ENCODE results near the gene LCNL1. TPM values are rescaled to one million over a fixed set of nuclear protein-coding genes. Genes with fewer than 3 reads are reported as not detected.

Gene LCNL1
- total RNA-seq, 2 experiments from 2014 or later, result 0.10 TPM; not detected in 1

DNA sequence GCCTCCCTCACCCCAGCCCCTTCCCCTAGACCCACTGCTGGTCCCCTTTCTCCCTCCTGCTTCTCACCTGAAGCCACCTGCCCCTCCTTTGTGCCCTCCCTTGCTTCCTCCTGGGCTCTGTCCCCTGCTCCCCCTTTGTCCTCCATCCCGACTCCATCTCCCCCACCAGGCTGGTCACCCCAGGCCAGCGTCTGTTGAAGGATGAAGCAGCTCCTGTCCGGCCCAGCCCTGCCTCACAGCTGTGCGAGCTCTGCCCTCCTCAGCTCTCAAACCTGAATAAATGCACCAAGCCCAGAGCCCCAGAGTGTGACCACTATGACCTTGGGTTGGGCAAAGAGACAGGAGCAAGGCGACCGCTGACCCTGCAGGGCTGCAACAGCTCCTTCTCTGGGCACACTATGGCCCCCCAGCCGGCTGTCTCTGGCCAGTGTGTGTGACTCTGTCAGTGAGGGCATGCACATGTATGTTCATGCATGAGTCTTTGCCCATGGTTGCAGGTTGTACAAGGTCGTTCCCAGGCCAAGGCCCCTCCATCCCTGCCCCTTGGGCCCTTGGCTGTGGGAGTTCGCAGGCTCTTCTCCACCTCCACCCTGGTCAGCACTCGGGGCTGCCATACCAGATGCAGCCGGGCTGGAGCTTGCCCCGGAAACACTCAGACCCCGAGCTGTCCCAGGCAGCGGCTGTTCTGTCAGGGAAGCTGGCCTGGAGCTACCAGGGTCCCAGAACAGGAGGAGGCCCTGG is 27.4 kb upstream of the LCNL1 start:
- ChIA-PET CTCF (interaction anchor here (1.0 to 1.2 kb wide), 2 partner anchors 74 to 80 kb away, joined by 3 to 4 read pairs; no protein-coding TSS in a partner anchor), POLR2A (interaction anchor here (0.7 kb wide), 1 partner anchor 39 kb away, joined by 4 read pairs; no protein-coding TSS in a partner anchor)

DNA sequence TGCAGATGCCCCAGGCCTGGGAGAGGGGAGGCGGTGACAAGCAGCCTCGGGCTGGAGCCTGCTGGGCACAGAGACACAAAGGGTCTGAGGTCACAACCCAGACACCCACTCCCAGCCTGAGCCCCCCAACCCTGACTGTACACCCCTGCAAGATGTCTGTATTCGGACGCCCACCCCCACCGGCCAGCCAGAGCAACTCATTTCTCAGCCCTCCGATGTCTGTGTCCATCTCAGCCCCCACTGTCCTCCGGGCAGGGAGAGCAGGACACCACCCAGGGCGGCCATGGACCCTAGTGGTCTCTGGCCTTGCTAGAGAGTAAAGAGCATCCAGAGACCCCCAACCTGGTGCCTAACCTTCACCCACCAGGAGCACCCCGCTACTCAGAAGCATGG is 26.9 kb upstream of the LCNL1 start:
- ChIA-PET CTCF (no interaction called here), POLR2A (interaction anchor here (0.7 kb wide), 1 partner anchor 38 kb away, joined by 4 read pairs; no protein-coding TSS in a partner anchor)

DNA sequence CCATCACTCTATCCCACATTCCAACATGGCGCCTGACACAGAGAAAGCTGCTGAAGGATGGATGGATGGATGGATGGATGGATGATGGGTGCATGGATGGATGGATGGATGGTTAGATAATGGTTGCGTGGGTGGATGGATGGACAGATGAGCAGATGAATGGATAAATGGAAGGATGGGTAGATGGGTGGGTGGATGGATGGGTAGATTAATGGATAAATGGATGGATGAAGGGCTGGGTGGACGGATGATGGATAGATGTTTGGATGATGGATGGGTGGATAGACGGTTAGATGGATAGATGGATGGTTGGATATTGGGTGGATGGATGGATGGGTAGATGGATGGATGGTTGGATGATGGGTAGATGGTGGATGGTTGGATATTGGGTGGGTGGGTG is 26.2 kb upstream of the LCNL1 start:
- POLR2A ChIA-PET, result no interaction called here

DNA sequence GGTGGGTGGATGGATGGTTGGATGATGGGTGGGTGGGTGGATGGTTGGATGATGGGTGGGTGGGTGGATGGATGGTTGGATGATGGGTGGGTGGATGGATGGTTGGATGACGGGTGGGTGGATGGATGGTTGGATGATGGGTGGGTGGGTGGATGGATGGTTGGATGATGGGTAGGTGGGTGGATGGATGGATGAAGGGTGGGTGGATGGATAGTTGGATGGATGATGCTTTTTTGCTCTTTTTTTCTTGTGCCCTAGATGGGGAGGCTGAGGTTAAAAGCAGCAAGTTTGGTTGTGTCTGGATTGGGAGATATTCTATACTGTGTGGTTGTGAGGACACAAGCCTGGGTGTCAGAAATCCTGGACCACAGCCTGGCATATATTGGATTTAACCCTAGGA is 25.3 kb upstream of the LCNL1 start:
- CTCF ChIA-PET, result no interaction called here
- POLR2A ChIA-PET, result no interaction called here

More for the DNA sequence above, 26.2 kb upstream of the LCNL1 start:
- CTCF ChIA-PET, result no interaction called here

DNA sequence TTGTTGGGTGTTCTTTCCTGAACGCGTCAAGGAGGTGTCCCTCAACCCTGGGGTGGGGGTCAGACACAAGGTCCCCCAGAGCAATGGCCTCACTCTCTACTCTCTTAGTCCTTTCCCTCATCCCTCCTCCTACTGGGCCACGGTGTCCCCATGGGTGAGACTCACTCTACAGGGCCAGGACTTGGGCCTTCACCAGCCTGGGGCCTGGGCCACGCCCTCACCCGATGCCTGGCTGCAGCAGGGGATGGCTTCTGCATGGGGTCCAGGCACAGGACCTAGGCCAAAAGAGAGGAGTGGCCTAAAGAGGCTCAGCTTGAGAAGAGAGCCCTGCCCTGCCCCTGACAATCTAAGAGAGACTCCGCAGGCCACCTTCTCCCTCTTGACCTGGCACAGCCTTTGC is 24.9 kb upstream of the LCNL1 start:
- ChIA-PET CTCF (interaction anchor here (1.7 kb wide), 1 partner anchor 74 kb away, joined by 5 read pairs; the partner anchor contains the start of gene FUT7), POLR2A (no interaction called here)

DNA sequence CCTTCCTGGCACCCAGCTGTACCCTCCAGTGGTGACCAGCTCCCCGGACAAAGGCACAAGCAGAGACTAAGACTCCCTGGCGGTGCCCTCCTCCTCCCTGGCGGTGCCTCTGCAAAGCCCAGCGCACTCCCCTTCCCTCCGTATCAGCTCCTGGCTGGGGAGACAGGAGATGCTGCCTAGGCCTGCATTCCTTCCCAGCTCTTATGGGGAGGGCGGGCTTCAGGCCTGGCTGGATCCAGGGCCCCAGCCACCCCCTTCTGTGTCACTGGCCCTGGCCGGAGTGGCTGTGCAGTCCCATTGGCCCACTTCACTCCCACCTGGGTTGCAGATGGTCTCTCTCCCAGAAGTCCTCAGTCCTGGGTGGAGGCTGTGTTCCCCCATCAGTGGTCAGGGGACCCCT is 24.3 kb upstream of the LCNL1 start:
- ChIA-PET POLR2A (no interaction called here), CTCF (interaction anchor here (1.7 kb wide), 1 partner anchor 73 kb away, joined by 5 read pairs; the partner anchor contains the start of gene FUT7)

DNA sequence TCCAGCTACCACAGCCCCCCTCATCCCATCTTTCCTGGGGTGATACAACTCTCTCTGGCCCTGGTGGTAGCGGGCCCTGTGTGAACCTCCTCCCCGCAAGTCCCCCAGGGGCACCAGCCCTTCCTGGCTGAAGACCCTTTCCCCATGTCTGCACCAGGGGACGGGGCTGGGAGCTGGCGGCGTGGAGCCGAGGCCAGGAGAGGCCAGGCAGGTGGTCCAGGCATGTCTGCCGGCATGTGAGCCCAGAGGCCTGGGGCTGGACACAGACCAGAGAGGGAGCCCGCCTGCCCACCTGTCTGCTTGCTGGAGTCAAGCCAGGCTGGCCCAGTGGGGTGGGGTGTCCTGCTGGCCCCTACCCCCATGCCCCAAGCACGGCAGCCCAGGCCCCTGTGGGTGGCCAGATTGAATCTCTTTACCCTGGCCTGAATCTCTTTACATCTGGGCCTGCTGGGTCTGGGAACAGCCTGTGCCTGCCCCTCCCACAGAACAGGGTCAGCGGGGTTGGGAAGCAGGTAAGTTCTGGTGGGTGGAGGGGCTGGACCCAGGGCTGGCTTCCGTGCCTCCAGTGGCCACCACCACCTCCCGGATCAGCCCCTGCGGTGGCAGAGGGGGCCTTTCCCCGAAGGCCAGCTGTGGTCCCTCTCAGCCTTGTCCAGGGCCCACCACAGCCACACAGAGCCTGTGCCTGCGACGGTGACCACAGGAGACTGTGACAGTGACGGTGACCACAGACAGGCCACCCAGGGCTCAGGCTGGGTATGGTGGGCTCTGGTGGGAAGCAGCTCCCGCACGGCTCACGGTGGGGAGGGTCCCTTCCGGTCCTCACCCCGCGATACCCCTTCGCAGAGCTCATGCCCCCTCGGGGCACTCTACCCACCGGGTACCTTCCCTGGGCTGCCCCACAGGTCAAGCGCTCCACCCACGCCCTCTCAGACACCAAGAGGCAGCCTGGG is 23.6 kb upstream of the LCNL1 start:
- ChIA-PET POLR2A (no interaction called here), CTCF (interaction anchor here (0.7 to 1.7 kb wide), 4 partner anchors 17 to 117 kb away, joined by 3 to 5 read pairs (median 4); partner anchors contain the start of gene FUT7)

DNA sequence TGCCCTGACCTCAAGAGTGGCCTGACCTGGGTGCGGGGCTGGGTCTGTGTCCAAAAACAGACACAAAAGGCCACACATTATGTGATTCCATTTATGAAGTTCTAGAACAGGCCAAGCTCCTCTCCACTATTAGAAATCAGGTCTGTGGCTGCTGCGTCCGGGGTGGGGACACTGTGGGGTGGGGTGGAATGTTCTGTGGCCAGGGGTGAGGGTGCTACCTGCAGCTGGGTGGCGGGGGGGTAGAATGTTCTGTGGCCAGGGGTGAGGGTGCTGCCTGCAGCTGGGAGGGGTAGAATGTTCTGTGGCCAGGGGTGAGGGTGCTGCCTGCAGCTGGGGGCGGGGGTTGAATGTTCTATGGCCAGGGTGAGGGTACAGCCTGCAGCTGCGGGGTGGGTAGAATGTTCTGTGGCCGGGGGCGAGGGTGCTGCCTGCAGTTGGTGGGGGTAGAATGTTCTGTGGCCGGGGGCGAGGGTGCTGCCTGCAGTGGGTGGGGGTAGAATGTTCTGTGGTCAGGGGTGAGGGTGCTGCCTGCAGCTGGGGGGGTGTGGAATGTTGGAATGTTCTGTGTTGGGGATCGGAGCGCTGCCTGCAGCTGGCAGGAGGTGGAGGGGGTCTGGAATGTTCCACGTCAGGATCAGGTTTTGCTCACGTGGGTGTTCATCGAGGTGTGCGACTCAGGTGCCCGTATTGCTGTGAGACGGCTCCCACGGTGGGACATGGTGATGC is 22.4 kb upstream of the LCNL1 start:
- POLR2A ChIA-PET, result interaction anchor here (0.5 to 0.9 kb wide), 2 partner anchors 21 to 84 kb away, joined by 3 read pairs; no protein-coding TSS in a partner anchor
- CTCF ChIA-PET, result interaction anchor here (0.7 to 1.3 kb wide), 3 partner anchors 16 to 75 kb away, joined by 3 to 4 read pairs (median 4); no protein-coding TSS in a partner anchor

DNA sequence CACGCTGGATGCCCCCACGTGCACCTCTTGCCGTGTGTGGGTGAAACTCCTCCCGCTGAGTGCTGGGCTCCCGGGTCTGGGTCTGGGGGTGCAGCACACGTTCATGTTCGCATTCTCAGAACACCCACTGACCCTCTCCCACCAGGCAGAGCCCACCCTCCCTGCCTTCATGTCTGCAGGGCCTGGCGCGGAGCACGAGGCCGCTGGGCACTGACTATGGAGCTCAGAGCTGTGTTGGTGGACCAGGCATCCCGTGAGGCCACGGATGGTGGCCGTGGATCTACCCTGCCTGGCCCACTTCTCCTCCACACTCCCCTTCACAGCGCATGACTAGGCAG is 21.9 kb upstream of the LCNL1 start:
- ChIA-PET CTCF (interaction anchor here (0.7 to 1.3 kb wide), 2 partner anchors 13 to 17 kb away, joined by 3 read pairs; no protein-coding TSS in a partner anchor), POLR2A (interaction anchor here (0.9 kb wide), 1 partner anchor 22 kb away, joined by 3 read pairs; no protein-coding TSS in a partner anchor)

DNA sequence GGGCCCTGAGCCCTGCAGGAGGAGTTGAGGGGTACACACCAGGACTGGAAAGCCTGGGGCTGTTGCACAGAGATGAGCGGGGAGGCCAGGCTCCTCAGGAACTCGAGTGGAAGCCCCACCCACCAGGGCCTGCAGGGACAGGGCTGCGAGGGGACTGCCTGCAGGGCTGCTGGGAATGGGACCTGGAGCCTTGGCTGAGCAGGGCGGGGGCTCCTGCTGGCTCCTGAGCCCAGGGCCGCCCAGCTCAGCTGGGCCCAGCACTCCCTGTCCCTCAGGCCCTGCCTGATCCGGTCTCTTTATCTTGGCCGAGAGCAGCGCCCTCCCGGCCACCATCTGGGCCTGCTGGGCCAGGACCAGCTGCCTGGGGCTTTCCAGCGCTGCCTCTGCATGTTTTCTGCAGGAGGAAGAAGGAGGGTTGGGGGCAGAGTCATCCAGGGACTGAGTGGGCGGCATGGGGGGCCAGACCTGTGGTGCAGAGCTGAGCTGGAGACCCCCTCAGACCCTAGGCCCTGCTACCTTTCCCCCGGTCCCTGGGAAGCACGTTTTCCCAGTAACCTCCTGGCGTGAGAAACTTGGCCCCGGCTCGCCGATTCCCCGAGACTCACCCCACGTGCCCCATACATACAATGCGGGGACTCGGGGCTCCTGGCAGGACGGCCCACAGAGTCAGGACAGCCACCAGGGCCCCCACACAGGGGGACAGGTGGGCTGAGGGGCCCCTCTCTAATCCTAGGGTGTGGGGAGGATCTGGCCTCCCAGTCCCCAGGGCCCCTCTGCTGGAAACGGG is 21.3 kb upstream of the LCNL1 start:
- ChIA-PET POLR2A (interaction anchor here (0.9 kb wide), 1 partner anchor 22 kb away, joined by 3 read pairs; no protein-coding TSS in a partner anchor), CTCF (interaction anchor here (1.3 kb wide), 1 partner anchor 13 kb away, joined by 3 read pairs; no protein-coding TSS in a partner anchor)

DNA sequence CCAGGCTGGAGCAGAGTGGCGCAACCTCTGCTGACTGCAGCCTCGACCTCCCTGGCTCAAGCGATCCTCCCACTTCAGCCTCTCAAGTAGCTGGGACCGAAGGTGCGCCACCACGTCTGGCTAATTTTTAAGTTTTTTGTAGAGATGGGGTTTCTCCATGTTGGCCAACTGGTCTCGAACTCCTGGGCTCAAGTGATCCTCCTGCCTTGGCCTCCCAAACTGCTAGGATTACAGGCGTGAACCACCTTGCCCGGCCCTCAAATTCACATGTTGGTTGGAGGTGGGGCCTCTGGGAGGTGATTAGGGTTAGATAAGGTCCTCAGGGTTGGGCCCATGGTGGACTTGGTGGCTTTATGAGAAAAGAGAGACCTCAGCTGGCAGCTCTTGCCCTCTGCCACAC is 20.6 kb upstream of the LCNL1 start:
- ChIA-PET POLR2A (no interaction called here), CTCF (interaction anchor here (1.3 kb wide), 1 partner anchor 14 kb away, joined by 3 read pairs; no protein-coding TSS in a partner anchor)

DNA sequence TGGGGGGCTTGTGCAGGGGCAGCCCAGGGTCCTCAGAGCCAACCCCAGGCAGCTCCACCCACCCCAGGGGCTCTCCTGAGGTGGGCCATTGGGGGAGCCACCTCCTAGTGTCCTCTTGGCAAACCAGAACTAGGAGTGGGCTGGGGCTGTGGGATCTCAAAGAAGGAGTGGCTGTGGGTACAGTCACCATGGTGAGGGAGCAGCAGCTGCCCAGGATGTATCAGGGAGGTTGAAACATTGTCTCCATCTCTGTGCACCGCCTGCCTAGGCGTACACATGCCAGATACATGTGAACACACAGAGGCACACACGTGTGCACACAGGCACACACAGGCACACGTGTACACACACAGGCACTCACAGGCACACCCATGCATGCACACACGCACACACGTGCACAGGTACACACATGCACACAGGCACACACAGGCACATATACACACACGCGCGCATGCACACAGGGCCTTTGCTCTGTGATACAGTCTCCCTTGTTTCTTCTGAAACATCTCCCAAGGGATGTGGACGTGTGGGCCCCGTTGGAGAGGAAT is 20.0 kb upstream of the LCNL1 start:
- CTCF ChIA-PET, result no interaction called here
- POLR2A ChIA-PET, result no interaction called here

DNA sequence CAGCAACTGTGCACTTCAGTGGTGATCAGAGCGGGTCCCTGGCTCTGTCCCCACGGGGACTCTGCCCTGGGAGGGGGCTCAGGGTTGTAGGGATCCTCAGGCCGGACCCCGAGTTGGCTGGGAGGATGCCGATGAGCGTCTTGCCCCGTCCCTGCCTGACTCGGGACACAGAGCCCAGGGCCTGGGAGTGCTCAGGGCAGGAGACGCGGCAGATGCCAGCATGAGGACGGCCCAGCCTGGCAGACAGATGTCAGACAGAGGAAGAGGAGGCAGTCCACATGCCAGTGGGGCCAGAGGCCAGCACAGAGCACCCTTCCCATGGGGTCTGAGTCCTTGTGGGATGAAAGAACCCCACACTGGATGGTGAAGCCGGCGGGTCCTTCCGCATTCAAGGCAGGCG is 19.5 kb upstream of the LCNL1 start:
- POLR2A ChIA-PET, result no interaction called here
- CTCF ChIA-PET, result no interaction called here

DNA sequence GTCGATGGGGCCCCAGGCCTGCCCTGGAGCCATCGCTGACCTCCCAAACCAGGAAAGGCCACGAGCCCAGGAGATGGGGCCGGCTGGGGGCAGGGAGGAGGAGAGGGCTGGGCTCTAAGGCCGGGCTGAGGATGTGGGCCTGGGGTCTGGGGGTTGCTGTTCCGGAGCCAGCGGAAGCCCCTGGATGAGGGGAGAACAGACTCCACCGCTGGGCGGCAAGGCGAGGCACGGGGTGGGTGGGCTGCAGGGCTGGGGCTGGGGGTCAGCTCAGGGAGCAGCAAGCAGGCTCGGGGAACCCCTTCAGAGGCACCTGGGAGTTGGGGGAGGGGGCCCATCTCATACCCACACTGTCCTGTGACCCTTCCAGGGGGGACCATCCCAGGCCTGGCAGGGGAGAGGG is 19.0 kb upstream of the LCNL1 start:
- CTCF ChIA-PET, result interaction anchor here (1.4 kb wide), 1 partner anchor 71 kb away, joined by 4 read pairs; no protein-coding TSS in a partner anchor
- POLR2A ChIA-PET, result no interaction called here

DNA sequence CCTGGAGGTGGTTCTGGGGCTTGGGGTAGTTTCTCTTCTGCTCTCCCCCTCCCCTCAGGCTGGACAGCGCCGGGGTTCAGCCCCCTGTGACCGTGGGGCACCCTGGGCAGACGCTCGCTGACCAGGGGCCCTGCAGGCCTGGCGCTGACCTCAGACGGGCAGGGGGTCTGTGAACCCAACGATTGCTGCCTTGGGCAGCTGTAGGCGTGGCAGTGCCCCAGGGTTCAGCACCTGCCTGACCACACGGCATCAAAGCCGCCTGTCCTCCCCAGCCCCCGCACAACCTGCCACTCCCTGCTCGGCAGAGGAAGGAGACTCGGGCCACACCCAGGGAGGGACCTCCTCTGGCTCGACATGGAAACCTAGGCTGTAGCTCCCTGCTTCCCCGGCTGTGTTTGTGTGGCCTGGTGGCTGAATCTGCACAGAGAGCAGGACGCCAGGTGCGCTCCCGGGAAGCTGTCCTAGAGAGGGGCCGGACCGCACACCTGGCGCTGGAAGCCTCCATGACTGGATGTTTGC is 18.6 kb upstream of the LCNL1 start:
- CTCF ChIA-PET, result interaction anchor here (1.0 to 1.4 kb wide), 5 partner anchors 11 to 122 kb away, joined by 3 to 8 read pairs (median 3); partner anchors contain the start of genes AJM1 and CLIC3
- POLR2A ChIA-PET, result no interaction called here

DNA sequence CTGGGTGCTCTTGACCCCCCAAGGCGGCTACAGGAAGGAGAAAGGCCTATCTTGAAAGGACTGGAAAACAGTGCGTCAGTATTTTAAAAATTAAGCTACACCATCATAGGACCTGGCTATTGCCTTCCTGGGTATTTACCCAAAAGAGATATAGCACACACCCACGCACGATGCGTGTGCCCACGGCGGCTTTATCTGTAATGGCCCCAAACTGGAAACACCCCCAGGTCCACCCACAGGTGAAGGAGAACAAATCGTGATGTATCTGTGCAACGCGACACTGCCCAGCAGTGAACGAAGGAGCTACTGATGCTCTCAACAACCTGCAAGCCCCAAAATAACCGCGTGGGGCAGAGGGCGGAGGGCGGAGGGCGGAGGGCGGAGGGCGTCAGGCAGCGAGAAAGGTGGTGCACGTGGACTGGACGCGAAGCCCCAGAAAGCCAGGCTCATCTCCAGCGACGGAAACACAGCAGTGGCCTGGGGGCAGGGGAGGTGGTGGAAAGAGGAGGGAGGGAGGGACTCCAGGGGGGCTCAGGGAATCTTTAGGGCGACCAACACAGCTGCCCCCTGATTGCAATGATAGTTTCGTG is 17.9 kb upstream of the LCNL1 start:
- CTCF ChIA-PET, result interaction anchor here (1.0 to 1.4 kb wide), 5 partner anchors 11 to 123 kb away, joined by 3 to 8 read pairs (median 3); partner anchors contain the start of genes AJM1 and CLIC3
- POLR2A ChIA-PET, result no interaction called here

DNA sequence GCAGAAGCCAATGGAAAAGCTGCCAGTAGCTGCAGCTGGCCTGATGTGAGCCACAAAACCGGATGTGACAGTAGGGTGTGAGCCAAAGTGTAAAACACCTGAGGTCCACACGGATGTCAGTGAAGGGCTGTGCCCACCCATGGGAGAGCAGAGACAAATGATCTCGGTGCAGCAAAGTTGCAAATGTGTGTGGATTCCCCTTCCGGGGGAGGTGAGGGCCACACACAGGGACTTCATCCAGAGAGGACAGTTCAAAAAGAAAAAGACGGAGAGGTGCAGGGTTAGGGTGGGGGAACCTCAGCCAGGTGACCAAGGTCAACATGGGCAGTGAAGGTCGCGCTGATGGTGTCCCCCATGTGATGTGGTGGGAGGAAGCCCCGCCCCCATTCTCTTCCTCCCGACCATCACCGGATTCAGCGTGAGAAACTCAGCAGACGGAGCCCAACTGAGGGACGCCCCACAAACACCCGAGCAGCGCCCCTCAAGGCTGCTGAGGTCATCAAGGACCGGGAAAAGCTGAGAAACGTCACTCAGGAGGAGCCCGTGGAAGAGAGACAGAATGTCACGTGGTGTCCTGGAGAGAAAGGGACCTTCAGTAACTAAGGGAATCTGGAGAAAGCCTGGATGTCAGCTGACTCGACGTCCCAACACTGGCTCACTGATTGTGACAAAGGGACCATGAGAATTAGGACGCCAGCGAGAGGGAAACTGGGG is 16.9 kb upstream of the LCNL1 start:
- CTCF ChIA-PET, result interaction anchor here (0.6 to 1.5 kb wide), 6 partner anchors 13 to 214 kb away, joined by 3 to 5 read pairs (median 4); partner anchors contain the start of gene AJM1
- POLR2A ChIA-PET, result no interaction called here

All from activated CD8-positive, alpha-beta memory T cell treated with anti-CD3 and anti-CD28 coated beads for 36 hours (primary cell).